HL-60/S4 (cell line): ENCODE data around the gene APPL1.

Source experiments
- in situ Hi-C: fragments of 300-500 bp; cut with MboI; formaldehyde crosslinking; loops from 2 replicates; pipeline ENCODE4 v1.14.3; 2022; ENCODE audit warnings: low sequenced_read_pairs

Gene APPL1

GRCh38 chr3:57227204-57227929 is at the start of gene APPL1:
Gene APPL1 (plus strand): TSS chr3:57227729. CDS start chr3:57227884, 155 bp downstream.
- in situ Hi-C loops: no loop called here

GRCh38 chr3:57179580-57180410 is 47.7 kb upstream of the APPL1 start:
- in situ Hi-C loops: no loop called here

GRCh38 chr3:57184526-57184925 is 43.0 kb upstream of the APPL1 start:
- in situ Hi-C loops: no loop called here

GRCh38 chr3:57192028-57192427 is 35.5 kb upstream of the APPL1 start:
- in situ Hi-C loops: no loop called here

- in situ Hi-C loops: no loop called here
These were observed 32.9 kb upstream of the APPL1 start for GRCh38 chr3:57194641-57195040.

- in situ Hi-C loops: no loop called here
These were observed 27.6 kb upstream of the APPL1 start, which contains the start of gene HESX1 for GRCh38 chr3:57199895-57200297. Gene HESX1 (minus strand): TSS chr3:57199978. CDS start chr3:57199918, 60 bp downstream.

GRCh38 chr3:57206423-57206822 is 21.1 kb upstream of the APPL1 start:
- in situ Hi-C loops: no loop called here

GRCh38 chr3:57221883-57222282 is 5.6 kb upstream of the APPL1 start:
- in situ Hi-C loops: no loop called here

GRCh38 chr3:57224856-57225255 is 2.7 kb upstream of the APPL1 start:
- in situ Hi-C loops: no loop called here

GRCh38 chr3:57226176-57226575 is 1.4 kb upstream of the APPL1 start:
- in situ Hi-C loops: no loop called here

- in situ Hi-C loops: no loop called here
These were observed 612 bp downstream of the APPL1 start for GRCh38 chr3:57227930-57228751.

GRCh38 chr3:57230006-57230405 is 2.5 kb downstream of the APPL1 start:
- in situ Hi-C loops: no loop called here

GRCh38 chr3:57233799-57234198 is 6.3 kb downstream of the APPL1 start:
- in situ Hi-C loops: no loop called here

- in situ Hi-C loops: no loop called here
These were observed 7.4 kb downstream of the APPL1 start for GRCh38 chr3:57234613-57235575.

- in situ Hi-C loops: no loop called here
These were observed 17.4 kb downstream of the APPL1 start for GRCh38 chr3:57244946-57245345.

- in situ Hi-C loops: no loop called here
These were observed 24.9 kb downstream of the APPL1 start for GRCh38 chr3:57252404-57252803.

- in situ Hi-C loops: no loop called here
These were observed 29.3 kb downstream of the APPL1 start for GRCh38 chr3:57256844-57257243.

- in situ Hi-C loops: no loop called here
These were observed 30.1 kb downstream of the APPL1 start for GRCh38 chr3:57257678-57258077.

GRCh38 chr3:57261119-57261518 is 33.6 kb downstream of the APPL1 start:
- in situ Hi-C loops: no loop called here

GRCh38 chr3:57261929-57262328 is 34.4 kb downstream of the APPL1 start:
- in situ Hi-C loops: no loop called here
